GM21360 (cell line): ENCODE measurements around the gene MRPL39.

Experiments
- ATAC-seq: cut with Tn5 transposase; IDR thresholded peaks from one replicate; pipeline ENCODE4 v1.9.1; 2021; ENCODE audit warnings: mild to moderate bottlenecking, moderate library complexity; ENCODE audit not compliant: unreplicated experiment

Gene MRPL39

DNA sequence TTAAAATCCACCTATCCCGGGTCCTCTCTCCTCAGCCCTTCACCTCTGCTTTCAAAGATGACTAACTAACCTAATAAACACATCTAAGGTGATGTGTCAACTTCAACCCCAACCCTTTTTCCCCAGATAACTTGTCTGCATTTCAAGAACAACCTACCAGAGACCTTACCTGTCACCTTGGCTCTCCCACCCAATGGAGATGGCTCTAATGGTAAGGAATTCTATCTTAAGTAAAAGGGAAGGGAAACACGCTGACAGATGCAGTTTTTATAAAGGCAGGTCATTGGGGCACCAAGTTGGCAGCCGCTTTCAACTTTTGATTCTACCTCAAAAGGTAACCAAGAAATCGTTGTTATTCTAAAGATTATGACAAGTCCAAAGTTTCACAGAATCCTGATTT, 37.6 kb downstream of the MRPL39 start:
- ATAC-seq = no peak

DNA sequence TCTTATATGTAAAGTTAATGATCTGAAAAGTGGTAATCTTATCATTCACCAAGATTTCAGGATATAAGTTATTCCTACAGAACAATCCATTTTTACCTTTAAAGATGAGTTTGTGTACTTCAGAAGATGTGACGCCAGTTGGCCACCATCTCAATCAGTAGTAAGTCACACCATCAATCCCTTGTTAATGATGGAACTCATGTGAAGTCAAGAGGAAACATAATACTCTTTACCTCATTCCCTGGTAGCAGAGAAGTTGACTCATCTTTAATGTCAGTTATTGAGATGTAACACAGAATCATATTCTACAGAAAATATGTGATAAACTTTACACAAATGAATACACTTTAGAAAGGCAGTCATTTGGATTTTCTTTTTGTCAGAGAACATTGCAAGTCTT, 38.2 kb downstream of the MRPL39 start:
- ATAC-seq = no peak

DNA sequence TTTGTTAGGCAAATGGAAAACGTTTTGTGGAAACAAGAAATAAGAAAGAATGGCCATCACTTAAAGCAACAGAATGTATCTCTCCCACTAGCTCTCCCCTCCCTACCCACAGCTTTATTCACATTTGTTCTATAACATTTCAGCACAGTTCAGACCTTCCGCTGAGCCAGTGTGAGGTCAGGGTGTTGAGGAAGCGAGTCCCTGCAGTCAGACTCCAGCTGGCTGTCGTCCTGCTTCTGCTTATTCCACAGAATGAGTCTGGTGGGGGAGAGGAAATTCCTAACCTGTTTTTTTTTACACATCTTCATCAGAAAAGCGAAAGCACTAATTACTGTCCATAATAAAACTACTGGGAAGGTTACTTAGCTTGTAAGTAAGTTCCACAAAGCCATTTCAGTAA, 39.0 kb downstream of the MRPL39 start:
- ATAC-seq = no peak

- ATAC-seq = no peak
Measured at GRCh38 chr21:25567472-25567871, 39.8 kb downstream of the MRPL39 start.

DNA sequence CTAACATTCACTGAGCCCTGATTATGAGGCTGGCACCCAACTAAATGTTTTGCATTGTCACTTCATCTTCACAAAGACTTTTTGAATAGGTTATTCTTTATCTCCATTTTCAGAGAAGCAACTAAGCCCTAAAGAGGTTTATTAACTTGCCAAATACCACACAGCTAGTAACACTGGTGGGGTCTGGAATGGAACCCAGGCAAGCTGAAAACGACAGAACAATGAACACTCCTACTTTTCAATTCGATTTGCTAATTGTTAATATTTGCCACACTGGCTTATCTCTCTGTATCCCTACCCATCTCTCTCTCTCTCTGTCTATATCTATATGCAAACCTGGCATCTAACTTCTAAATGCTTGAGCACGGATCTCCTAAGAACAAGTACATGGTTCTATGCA, 40.6 kb downstream of the MRPL39 start:
- no peak for ATAC-seq

DNA sequence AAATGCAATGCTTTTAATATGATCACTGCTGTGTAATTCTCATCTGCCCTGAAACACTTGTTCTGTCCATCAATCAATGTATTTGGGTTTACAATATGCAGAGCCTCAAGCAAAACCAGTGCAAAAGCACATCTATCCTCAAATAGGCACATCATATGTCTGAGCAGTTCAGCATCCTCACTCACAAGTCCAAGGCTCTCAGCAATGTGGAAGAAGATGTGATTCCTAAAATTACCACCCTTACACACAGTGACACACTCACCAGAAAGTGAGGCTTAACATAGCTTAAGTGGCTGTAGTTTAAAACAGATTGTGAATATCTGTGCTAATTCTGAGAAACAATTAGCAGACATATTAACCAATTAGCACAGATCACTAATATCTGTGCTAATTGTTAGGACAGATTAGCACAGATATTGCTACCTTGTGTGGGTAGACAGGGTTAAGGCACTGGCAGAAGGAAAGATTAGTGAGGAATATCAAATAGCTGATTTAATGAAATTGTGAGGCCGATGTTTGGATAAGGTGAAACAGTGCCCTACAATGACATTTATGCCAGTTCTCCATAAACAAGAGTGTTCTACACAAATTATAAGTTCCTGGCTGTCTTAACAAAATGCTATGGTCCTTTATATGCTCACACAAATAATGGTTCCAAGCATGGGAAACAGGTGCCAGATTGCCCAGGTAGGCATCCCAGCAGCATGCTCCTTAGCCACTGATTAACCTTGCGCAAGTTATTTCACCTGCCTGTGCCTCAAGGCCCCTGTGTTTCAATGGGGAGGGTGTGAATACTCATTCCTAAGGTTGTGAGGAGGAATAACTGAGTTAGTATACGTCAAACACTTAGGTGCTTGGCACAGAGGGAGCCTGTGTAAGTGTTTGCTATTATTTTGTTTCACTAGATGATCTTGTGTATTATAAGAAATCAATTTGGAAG, 41.7 kb downstream of the MRPL39 start:
- no peak for ATAC-seq

DNA sequence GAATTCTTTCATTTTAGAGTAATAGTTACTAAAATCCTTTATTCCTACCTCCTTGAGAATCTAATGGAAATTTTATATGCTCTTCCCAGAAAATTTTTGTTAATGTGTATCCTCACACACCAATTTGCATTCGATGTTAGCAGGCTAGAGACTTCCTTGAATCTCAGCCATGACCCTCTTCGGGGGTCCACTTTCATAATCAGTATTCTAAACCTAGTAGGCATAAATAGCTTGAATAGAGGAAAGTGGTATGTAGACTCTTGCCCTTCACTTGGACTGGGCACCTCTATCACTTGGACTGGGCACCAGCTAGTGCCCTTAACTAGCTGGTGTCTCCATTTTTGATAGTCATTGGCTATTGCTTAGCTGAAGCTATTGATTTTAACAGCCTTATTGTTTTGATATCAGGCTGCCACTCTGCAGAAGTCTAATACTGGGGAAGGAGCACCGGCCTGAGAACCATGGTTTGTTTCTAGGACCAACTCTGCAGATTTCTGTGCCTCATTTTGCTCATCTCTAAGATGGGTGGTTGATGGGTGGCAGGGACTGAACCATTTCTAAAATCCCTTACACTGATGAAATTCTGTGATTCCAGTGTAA, 42.8 kb downstream of the MRPL39 start:
- no peak for ATAC-seq

DNA sequence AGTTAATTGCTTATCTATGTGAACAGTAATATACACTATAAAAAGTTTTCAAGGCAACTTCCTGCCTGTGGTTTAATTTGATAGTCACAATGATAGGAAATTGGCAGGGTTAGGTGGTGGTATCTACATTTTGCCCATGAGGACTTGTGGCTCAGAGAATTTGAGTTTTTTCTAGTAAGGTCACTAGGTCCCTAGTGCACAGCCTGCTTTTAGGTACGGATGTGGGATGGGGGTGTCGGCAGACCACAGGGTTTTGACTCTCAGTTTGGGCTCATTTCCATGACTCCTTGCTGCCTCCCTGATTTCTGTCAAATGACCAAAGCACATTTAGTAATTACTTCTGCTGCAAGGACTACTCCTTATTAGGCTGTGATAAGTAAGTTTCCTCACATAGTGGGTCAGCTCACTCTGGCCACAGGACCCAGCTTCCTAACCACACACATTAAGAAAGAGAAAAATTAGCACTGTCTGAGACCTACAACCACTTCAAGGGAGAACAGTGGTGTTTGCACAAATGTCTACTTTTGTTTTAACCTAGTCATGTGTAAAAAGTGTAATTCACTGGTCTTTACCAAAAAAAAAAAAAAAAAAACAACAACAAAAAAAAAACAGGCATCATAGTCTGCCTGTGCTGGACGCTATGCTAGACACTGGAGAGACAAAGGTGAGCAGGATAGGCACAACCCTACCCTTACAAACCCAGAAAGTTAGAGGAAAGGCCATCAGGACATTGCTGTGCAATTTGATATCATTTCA, 43.7 kb downstream of the MRPL39 start:
- ATAC-seq = no peak

DNA sequence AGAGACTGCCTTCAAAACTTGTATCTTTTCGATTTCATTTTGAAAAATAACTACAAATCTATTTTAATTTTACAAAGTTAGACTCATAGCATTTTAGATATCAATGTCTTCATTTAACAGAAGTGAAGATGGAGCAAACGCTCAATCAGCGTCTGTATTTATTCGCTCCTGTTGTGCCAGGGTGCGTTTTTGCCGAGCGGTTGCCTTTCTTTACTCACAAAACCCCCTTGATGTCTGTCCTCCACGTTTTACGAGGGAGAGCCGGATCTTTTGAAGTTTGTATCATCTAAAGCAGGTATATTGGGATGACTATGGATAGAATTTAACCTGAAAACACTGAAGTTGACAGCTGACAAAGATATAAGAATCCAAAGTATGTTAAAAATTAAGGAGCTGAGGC, 44.6 kb downstream of the MRPL39 start:
- no peak for ATAC-seq

DNA sequence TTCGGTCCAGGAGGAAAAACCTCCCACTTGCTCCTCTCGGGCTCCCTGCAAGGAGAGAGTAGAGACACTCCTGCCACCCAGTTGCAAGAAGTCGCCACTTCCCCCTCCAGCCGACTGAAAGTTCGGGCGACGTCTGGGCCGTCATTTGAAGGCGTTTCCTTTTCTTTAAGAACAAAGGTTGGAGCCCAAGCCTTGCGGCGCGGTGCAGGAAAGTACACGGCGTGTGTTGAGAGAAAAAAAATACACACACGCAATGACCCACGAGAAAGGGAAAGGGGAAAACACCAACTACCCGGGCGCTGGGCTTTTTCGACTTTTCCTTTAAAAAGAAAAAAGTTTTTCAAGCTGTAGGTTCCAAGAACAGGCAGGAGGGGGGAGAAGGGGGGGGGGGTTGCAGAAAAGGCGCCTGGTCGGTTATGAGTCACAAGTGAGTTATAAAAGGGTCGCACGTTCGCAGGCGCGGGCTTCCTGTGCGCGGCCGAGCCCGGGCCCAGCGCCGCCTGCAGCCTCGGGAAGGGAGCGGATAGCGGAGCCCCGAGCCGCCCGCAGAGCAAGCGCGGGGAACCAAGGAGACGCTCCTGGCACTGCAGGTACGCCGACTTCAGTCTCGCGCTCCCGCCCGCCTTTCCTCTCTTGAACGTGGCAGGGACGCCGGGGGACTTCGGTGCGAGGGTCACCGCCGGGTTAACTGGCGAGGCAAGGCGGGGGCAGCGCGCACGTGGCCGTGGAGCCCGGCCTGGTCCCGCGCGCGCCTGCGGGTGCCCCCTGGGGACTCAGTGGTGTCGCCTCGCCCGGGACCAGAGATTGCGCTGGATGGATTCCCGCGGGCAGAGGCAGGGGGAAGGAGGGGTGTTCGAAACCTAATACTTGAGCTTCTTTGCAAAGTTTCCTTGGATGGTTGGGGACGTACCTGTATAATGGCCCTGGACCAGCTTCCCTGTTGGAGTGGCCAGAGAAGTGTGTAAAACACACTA, 45.3 kb downstream of the MRPL39 start:
- ATAC-seq = peak; percentile 38

- ATAC-seq = no peak
Measured at GRCh38 chr21:25560891-25561290, 46.4 kb downstream of the MRPL39 start.

DNA sequence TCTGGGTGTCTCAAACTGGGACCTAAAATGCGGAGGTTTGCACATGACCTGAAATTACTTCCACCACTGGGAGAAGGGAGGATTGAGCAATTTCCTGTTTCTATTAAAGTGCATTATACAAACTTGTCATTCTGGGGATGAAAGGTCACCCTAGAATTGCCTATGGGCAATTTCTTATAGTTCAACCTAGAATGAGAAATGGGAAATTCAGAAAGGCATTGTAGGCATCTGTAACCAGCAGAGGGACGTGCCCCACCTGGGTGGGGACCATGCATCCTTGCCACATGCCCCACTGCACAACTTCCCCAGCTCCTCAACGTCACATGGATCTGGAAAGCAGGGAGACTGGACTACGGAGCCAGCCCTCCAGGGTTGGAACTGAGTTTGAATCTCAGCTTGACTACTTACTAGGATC, 47.0 kb downstream of the MRPL39 start:
- ATAC-seq = no peak

GRCh38 chr21:25559746-25560145, 47.5 kb downstream of the MRPL39 start:
- ATAC-seq = no peak

DNA sequence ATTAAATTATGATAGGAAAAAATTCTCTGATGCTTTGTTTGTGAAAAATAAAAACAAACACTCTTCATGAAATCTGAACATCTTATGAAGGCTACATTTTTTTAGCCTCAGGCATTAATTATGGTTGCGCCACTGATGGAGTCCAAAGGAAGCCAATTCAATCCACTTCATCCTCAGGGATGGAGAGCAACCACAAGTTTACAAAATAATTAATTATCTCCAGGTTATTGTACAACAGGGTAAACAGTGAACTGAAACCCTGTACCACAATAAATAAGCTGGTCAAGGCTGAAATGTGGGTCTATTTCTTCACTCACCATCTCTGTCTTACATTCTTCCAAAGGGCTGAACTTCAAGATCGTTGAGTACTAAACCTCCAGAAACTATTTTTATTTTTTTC, 49.2 kb downstream of the MRPL39 start:
- ATAC-seq = no peak

GRCh38 chr21:25557180-25557579, 50.1 kb downstream of the MRPL39 start:
- no peak for ATAC-seq

DNA sequence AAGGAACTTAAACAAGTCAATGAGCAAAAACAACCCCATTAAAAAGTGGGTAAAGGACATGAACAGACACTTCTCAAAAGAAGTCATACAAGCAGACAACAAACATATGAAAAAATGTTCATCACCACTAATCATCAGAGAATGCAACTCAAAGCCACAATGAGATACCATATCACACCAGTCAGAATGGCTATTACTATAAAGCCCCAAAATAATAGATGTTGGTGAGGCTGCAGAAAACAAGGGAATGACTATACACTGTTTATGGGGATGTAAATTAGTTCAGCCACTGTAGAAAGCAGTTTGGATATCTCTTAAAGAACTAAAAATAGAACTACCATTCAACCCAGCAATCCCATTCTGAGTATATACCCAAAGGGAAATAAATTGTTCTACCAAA, 51.2 kb downstream of the MRPL39 start:
- ATAC-seq = no peak

DNA sequence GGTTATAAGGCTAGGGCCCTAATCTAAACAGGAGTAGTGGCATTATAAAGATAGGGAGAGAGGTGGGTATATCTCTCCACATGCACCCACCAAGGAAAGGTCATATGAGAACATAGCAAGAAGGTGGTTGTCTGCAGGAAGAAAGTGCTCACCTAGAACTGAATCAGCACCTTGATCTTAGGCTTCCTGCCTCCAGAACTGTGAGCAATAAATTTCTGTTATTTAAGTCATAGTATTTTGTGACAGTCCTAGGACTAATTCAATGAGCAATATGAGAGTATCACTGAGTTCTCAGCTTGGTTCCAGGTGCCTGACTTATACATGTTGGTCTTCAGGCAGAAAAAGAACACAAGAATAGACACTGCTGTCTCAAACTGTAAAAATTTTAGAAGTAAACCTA, 51.8 kb downstream of the MRPL39 start:
- ATAC-seq = no peak

DNA sequence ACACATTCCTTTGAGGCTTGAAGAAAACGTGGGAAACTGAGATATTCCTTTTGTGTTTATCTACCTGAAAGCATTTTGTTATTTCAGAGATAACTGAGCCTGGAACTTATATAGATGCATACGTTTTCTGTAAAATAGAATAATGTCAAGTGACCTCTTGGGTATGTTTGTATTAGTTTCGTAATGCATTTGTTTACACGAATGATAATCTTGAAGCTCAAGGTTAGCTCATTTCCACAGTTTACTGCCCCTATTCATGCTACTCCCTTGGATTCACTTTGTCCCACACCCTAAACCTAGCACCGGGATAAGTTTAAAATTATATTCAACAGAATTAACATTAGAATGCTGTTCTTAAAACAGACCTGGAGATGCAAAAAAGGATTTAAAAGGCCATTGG, 54.4 kb downstream of the MRPL39 start:
- no peak for ATAC-seq

GRCh38 chr21:25551569-25551968, 55.7 kb downstream of the MRPL39 start:
- ATAC-seq = no peak

DNA sequence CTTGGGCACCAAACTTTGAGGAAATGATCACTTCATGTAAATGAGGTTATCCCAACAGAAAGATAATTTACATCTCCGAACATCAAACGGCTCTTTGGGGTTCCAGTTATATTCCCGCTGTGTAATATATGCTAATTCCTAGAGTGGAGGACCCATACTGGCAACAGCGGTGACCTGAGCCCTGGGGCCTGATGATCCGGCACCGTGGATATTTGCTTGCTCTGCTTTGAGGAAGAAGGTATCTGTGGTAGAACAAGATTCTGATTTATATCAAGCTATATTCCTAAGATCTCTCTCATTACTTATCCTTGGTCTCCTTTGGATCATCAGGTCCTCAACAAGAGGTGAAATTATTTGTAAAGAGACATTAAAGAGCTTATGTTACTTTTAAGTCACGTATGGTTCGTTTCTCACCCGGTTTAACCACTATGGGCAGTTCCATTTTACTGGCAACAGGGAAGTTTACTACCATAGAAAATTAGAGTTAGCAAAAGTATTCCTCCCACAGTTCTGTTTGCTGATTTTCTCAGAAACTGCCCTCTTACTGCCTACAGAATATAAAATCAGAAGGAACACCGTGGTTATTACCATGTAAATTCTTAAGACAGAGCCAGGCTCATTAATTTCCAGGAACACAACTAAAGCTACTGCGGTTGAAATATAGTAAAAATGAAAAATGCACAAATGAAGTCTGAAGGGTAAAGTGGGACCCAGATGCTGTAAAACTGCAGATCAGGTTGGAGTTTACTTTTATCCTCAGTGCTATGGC, 56.7 kb downstream of the MRPL39 start:
- ATAC-seq = no peak
